Measurements from ENCODE around the gene CCDC68. TPM values are rescaled to one million over a fixed set of nuclear protein-coding genes. Genes with fewer than 3 reads are reported as not detected.

CCDC68 gene
- total and polyA plus RNA-seq, 2 of the 13 experiments (the other 11 are each of a cell fraction or from before 2014, with no cell fraction given): 4.6 to 13.3 TPM

DNA sequence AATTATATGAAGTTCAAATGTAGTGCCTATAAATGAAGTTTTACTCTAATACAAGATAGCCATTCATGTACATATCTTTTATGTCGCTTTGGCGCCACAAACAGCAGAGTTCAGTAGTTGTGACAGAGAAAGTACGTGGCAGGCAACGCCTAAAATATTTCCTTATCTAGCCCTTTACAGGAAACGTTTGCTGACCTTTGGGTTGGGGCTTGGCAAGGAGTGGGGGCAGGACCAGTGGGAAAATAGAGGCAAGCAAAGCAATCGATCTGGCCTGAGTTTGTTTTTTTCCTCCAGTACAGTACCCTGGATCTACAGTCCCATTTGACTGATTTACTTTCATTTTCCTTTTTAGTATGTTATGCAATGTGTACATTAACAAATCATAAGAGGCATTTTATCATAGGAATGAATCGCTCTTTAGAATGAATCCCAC lies 13.1 kb downstream of the CCDC68 start (continued):
- TF ChIP-seq, protein P1, sequence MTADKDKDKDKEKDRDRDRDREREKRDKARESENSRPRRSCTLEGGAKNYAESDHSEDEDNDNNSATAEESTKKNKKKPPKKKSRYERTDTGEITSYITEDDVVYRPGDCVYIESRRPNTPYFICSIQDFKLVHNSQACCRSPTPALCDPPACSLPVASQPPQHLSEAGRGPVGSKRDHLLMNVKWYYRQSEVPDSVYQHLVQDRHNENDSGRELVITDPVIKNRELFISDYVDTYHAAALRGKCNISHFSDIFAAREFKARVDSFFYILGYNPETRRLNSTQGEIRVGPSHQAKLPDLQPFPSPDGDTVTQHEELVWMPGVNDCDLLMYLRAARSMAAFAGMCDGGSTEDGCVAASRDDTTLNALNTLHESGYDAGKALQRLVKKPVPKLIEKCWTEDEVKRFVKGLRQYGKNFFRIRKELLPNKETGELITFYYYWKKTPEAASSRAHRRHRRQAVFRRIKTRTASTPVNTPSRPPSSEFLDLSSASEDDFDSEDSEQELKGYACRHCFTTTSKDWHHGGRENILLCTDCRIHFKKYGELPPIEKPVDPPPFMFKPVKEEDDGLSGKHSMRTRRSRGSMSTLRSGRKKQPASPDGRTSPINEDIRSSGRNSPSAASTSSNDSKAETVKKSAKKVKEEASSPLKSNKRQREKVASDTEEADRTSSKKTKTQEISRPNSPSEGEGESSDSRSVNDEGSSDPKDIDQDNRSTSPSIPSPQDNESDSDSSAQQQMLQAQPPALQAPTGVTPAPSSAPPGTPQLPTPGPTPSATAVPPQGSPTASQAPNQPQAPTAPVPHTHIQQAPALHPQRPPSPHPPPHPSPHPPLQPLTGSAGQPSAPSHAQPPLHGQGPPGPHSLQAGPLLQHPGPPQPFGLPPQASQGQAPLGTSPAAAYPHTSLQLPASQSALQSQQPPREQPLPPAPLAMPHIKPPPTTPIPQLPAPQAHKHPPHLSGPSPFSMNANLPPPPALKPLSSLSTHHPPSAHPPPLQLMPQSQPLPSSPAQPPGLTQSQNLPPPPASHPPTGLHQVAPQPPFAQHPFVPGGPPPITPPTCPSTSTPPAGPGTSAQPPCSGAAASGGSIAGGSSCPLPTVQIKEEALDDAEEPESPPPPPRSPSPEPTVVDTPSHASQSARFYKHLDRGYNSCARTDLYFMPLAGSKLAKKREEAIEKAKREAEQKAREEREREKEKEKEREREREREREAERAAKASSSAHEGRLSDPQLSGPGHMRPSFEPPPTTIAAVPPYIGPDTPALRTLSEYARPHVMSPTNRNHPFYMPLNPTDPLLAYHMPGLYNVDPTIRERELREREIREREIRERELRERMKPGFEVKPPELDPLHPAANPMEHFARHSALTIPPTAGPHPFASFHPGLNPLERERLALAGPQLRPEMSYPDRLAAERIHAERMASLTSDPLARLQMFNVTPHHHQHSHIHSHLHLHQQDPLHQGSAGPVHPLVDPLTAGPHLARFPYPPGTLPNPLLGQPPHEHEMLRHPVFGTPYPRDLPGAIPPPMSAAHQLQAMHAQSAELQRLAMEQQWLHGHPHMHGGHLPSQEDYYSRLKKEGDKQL (CRISPR knock-in tag; IDR thresholded peaks at IDR 0.05; ENCODE audit: low read depth): peak; percentile 71
- TF ChIP-seq ZNF234 (CRISPR knock-in tag; conservative IDR thresholded peaks at IDR 0.05) (no peak), ZNF629 (CRISPR knock-in tag; conservative IDR thresholded peaks at IDR 0.05) (peak; percentile 85), ZNF552 (CRISPR knock-in tag; IDR thresholded peaks at IDR 0.05; ENCODE audit: borderline replicate concordance) (no peak), TMF1 (CRISPR knock-in tag; IDR thresholded peaks at IDR 0.05; ENCODE audit: low read depth) (no peak), NFYC (CRISPR knock-in tag; IDR thresholded peaks at IDR 0.05) (no peak), ETV6 (CRISPR knock-in tag; conservative IDR thresholded peaks at IDR 0.05) (no peak), ZNF550 (CRISPR knock-in tag; IDR thresholded peaks at IDR 0.05; ENCODE audit: borderline replicate concordance) (no peak), RNF2 (conservative IDR thresholded peaks at IDR 0.05; ENCODE audit: low read depth) (no peak), KLF11 (CRISPR knock-in tag; IDR thresholded peaks at IDR 0.05) (no peak), WIZ (CRISPR knock-in tag; IDR thresholded peaks at IDR 0.05) (no peak), ZNF382 (CRISPR knock-in tag; IDR thresholded peaks at IDR 0.05; ENCODE audit: borderline replicate concordance) (no peak), SALL2 (CRISPR knock-in tag; IDR thresholded peaks at IDR 0.05) (no peak), SOX6 (IDR thresholded peaks at IDR 0.05) (no peak), SOX6 (CRISPR knock-in tag; IDR thresholded peaks at IDR 0.05) (peak; percentile 93), ZIK1 (CRISPR knock-in tag; IDR thresholded peaks at IDR 0.05; ENCODE audit: borderline replicate concordance, low read depth) (no peak)
- TF ChIP-seq, protein P2, sequence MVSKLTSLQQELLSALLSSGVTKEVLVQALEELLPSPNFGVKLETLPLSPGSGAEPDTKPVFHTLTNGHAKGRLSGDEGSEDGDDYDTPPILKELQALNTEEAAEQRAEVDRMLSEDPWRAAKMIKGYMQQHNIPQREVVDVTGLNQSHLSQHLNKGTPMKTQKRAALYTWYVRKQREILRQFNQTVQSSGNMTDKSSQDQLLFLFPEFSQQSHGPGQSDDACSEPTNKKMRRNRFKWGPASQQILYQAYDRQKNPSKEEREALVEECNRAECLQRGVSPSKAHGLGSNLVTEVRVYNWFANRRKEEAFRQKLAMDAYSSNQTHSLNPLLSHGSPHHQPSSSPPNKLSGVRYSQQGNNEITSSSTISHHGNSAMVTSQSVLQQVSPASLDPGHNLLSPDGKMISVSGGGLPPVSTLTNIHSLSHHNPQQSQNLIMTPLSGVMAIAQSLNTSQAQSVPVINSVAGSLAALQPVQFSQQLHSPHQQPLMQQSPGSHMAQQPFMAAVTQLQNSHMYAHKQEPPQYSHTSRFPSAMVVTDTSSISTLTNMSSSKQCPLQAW (CRISPR knock-in tag; IDR thresholded peaks at IDR 0.05): peak; percentile 47; the same call in 1 of the 2 replicates
- TF ChIP-seq, protein P3, sequence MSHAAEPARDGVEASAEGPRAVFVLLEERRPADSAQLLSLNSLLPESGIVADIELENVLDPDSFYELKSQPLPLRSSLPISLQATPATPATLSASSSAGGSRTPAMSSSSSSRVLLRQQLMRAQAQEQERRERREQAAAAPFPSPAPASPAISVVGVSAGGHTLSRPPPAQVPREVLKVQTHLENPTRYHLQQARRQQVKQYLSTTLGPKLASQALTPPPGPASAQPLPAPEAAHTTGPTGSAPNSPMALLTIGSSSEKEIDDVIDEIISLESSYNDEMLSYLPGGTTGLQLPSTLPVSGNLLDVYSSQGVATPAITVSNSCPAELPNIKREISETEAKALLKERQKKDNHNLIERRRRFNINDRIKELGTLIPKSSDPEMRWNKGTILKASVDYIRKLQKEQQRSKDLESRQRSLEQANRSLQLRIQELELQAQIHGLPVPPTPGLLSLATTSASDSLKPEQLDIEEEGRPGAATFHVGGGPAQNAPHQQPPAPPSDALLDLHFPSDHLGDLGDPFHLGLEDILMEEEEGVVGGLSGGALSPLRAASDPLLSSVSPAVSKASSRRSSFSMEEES (CRISPR knock-in tag; IDR thresholded peaks at IDR 0.05): no peak; the same call in 1 of the 2 replicates
- TF ChIP-seq, protein P4, sequence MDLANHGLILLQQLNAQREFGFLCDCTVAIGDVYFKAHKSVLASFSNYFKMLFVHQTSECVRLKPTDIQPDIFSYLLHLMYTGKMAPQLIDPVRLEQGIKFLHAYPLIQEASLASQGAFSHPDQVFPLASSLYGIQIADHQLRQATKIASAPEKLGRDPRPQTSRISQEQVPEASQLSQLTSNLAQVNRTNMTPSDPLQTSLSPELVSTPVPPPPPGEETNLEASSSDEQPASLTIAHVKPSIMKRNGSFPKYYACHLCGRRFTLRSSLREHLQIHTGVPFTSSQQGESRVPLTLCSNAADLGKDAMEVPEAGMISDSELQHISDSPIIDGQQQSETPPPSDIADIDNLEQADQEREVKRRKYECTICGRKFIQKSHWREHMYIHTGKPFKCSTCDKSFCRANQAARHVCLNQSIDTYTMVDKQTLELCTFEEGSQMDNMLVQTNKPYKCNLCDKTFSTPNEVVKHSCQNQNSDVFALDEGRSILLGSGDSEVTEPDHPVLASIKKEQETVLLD (CRISPR knock-in tag; IDR thresholded peaks at IDR 0.05; ENCODE audit: low read depth): no peak
- TF ChIP-seq, protein P5, sequence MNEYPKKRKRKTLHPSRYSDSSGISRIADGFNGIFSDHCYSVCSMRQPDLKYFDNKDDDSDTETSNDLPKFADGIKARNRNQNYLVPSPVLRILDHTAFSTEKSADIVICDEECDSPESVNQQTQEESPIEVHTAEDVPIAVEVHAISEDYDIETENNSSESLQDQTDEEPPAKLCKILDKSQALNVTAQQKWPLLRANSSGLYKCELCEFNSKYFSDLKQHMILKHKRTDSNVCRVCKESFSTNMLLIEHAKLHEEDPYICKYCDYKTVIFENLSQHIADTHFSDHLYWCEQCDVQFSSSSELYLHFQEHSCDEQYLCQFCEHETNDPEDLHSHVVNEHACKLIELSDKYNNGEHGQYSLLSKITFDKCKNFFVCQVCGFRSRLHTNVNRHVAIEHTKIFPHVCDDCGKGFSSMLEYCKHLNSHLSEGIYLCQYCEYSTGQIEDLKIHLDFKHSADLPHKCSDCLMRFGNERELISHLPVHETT (CRISPR knock-in tag; conservative IDR thresholded peaks at IDR 0.05): no peak

Measured in HepG2 (cell line).